HG02678 (cell line): ENCODE data around the gene PMS1.
"Not testable (repeated sequence)": the region's sequence is repeated elsewhere in the genome, so short reads cannot be mapped to it uniquely, and the experiment has no call there.

ENCODE experiments used
- ATAC-seq: cut with Tn5 transposase; IDR thresholded peaks from one replicate; pipeline ENCODE4 v1.9.1; 2021; ENCODE audit warnings: mild to moderate bottlenecking, moderate library complexity; ENCODE audit not compliant: unreplicated experiment

The PMS1 gene

GRCh38 chr2:189803431-189803830 lies 19.2 kb downstream of the PMS1 start:
- ATAC-seq, result no peak

GRCh38 chr2:189818249-189819038 lies 34.2 kb downstream of the PMS1 start:
- no peak for ATAC-seq

GRCh38 chr2:189819297-189819704 lies 35.1 kb downstream of the PMS1 start:
- no peak for ATAC-seq

- no peak for ATAC-seq
Measured at GRCh38 chr2:189821953-189822748, 37.9 kb downstream of the PMS1 start.

GRCh38 chr2:189824694-189825396 lies 40.6 kb downstream of the PMS1 start:
- no peak for ATAC-seq

- no peak for ATAC-seq
Measured at GRCh38 chr2:189826039-189826438, 41.8 kb downstream of the PMS1 start.

GRCh38 chr2:189829102-189829833 lies 45.0 kb downstream of the PMS1 start:
- no peak for ATAC-seq

GRCh38 chr2:189830510-189830909 lies 46.3 kb downstream of the PMS1 start:
- ATAC-seq, result no peak

GRCh38 chr2:189834059-189834458 lies 49.8 kb downstream of the PMS1 start:
- no peak for ATAC-seq

- ATAC-seq, result not testable (repeated sequence)
Measured at GRCh38 chr2:189834642-189835041, 50.4 kb downstream of the PMS1 start.

- ATAC-seq, result no peak
Measured at GRCh38 chr2:189835855-189836558, 51.8 kb downstream of the PMS1 start.

GRCh38 chr2:189836644-189837043 lies 52.4 kb downstream of the PMS1 start:
- ATAC-seq, result no peak

GRCh38 chr2:189837326-189837725 lies 53.1 kb downstream of the PMS1 start:
- ATAC-seq, result no peak

GRCh38 chr2:189841019-189841418 lies 56.8 kb downstream of the PMS1 start:
- ATAC-seq, result no peak

- no peak for ATAC-seq
Measured at GRCh38 chr2:189848276-189848675, 64.0 kb downstream of the PMS1 start.

GRCh38 chr2:189849550-189849949 lies 65.3 kb downstream of the PMS1 start:
- no peak for ATAC-seq

- no peak for ATAC-seq
Measured at GRCh38 chr2:189851174-189851826, 67.0 kb downstream of the PMS1 start.

- ATAC-seq, result no peak
Measured at GRCh38 chr2:189854187-189854586, 69.9 kb downstream of the PMS1 start.

- no peak for ATAC-seq
Measured at GRCh38 chr2:189854940-189855339, 70.7 kb downstream of the PMS1 start.

GRCh38 chr2:189858291-189858690 lies 74.0 kb downstream of the PMS1 start:
- ATAC-seq, result no peak
